ENCODE results near the gene FADS1. TPM values are rescaled to one million over a fixed set of nuclear protein-coding genes. Genes with fewer than 3 reads are reported as not detected.

Gene FADS1
- total and polyA plus RNA-seq, 2 of the 13 experiments (the other 11 are each of a cell fraction or from before 2014, with no cell fraction given), result 91.8 to 108 TPM

DNA sequence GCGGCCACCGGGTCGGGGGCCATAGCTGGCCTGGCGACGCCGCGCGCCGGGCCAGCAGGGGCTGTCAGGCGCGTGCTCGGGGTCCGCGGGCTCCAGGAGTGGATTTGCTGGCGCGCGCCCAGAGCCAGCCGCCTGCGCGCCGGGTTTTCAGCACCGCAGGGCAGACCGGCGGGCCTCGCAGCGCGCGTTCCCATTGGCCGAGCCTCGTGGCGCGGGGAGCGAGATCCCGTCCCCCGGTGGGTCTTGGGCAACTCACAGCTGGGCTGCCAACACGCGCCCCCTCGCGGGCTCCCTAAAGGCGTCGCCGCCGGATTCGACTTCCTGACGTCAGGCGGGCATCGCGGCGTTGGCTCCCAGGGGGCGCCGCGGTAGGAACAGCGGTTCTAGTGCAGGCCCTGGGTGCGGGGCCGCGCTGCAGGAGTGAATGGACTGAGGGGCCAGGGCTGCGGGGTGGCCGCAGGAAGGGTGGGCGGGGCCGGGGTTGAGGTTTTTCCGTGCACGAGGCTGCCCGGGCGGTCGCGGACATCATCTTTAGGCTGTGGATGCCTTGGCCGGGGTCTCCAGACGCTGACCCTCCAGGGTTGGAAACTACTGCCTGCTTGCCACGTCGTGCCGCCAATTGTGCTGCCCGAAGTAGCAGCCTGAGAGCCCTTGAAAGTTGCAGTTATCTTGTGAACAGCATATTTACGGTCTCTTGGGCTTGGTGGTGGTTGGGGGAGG, at the start of gene FADS1 (continued):
- TF ChIP-seq, protein P1, sequence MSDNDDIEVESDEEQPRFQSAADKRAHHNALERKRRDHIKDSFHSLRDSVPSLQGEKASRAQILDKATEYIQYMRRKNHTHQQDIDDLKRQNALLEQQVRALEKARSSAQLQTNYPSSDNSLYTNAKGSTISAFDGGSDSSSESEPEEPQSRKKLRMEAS (IDR thresholded peaks at IDR 0.05), result peak; percentile 97
- TF ChIP-seq ATF7-NPFF (CRISPR knock-in tag; IDR thresholded peaks at IDR 0.05; ENCODE audit: low read depth), result peak; percentile 96
- TF ChIP-seq, protein P2, sequence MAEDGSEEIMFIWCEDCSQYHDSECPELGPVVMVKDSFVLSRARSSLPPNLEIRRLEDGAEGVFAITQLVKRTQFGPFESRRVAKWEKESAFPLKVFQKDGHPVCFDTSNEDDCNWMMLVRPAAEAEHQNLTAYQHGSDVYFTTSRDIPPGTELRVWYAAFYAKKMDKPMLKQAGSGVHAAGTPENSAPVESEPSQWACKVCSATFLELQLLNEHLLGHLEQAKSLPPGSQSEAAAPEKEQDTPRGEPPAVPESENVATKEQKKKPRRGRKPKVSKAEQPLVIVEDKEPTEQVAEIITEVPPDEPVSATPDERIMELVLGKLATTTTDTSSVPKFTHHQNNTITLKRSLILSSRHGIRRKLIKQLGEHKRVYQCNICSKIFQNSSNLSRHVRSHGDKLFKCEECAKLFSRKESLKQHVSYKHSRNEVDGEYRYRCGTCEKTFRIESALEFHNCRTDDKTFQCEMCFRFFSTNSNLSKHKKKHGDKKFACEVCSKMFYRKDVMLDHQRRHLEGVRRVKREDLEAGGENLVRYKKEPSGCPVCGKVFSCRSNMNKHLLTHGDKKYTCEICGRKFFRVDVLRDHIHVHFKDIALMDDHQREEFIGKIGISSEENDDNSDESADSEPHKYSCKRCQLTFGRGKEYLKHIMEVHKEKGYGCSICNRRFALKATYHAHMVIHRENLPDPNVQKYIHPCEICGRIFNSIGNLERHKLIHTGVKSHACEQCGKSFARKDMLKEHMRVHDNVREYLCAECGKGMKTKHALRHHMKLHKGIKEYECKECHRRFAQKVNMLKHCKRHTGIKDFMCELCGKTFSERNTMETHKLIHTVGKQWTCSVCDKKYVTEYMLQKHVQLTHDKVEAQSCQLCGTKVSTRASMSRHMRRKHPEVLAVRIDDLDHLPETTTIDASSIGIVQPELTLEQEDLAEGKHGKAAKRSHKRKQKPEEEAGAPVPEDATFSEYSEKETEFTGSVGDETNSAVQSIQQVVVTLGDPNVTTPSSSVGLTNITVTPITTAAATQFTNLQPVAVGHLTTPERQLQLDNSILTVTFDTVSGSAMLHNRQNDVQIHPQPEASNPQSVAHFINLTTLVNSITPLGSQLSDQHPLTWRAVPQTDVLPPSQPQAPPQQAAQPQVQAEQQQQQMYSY (CRISPR knock-in tag; IDR thresholded peaks at IDR 0.05), result peak; percentile 97
- TF ChIP-seq ZNF383 (CRISPR knock-in tag; IDR thresholded peaks at IDR 0.05; ENCODE audit: borderline replicate concordance), result peak; percentile 74; the same call in 1 of the 2 replicates
- TF ChIP-seq TEAD2 (CRISPR knock-in tag; IDR thresholded peaks at IDR 0.05), result no peak
- TF ChIP-seq LCORL (IDR thresholded peaks at IDR 0.05), result no peak
- peak; percentile 88 for TF ChIP-seq LCORL (CRISPR knock-in tag; IDR thresholded peaks at IDR 0.05)
- TF ChIP-seq, protein P3, sequence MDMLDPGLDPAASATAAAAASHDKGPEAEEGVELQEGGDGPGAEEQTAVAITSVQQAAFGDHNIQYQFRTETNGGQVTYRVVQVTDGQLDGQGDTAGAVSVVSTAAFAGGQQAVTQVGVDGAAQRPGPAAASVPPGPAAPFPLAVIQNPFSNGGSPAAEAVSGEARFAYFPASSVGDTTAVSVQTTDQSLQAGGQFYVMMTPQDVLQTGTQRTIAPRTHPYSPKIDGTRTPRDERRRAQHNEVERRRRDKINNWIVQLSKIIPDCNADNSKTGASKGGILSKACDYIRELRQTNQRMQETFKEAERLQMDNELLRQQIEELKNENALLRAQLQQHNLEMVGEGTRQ (IDR thresholded peaks at IDR 0.05; ENCODE audit: low read depth, low read length), result no peak
- TF ChIP-seq, protein P3 (CRISPR knock-in tag; IDR thresholded peaks at IDR 0.05; ENCODE audit: borderline replicate concordance), result no peak; the same call in 1 of the 2 replicates
- peak; percentile 91 for TF ChIP-seq MEIS2 (CRISPR knock-in tag; IDR thresholded peaks at IDR 0.05)
- 0 out of 2 replicates have a peak, but pooled peaks have one; percentile 69 for TF ChIP-seq GLI4 (CRISPR knock-in tag; IDR thresholded peaks at IDR 0.05; ENCODE audit: borderline replicate concordance)
- TF ChIP-seq, protein P4, sequence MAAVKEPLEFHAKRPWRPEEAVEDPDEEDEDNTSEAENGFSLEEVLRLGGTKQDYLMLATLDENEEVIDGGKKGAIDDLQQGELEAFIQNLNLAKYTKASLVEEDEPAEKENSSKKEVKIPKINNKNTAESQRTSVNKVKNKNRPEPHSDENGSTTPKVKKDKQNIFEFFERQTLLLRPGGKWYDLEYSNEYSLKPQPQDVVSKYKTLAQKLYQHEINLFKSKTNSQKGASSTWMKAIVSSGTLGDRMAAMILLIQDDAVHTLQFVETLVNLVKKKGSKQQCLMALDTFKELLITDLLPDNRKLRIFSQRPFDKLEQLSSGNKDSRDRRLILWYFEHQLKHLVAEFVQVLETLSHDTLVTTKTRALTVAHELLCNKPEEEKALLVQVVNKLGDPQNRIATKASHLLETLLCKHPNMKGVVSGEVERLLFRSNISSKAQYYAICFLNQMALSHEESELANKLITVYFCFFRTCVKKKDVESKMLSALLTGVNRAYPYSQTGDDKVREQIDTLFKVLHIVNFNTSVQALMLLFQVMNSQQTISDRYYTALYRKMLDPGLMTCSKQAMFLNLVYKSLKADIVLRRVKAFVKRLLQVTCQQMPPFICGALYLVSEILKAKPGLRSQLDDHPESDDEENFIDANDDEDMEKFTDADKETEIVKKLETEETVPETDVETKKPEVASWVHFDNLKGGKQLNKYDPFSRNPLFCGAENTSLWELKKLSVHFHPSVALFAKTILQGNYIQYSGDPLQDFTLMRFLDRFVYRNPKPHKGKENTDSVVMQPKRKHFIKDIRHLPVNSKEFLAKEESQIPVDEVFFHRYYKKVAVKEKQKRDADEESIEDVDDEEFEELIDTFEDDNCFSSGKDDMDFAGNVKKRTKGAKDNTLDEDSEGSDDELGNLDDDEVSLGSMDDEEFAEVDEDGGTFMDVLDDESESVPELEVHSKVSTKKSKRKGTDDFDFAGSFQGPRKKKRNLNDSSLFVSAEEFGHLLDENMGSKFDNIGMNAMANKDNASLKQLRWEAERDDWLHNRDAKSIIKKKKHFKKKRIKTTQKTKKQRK (IDR thresholded peaks at IDR 0.05; ENCODE audit: low read length), result no peak
- TF ChIP-seq ZSCAN22 (CRISPR knock-in tag; IDR thresholded peaks at IDR 0.05), result peak; percentile 63; the same call in 1 of the 2 replicates
- no peak for TF ChIP-seq FOXM1 (CRISPR knock-in tag; IDR thresholded peaks at IDR 0.05)
- TF ChIP-seq BRD4 (CRISPR knock-in tag; IDR thresholded peaks at IDR 0.05), result no peak
- TF ChIP-seq SIN3A (IDR thresholded peaks at IDR 0.05; ENCODE audit: borderline replicate concordance, low read depth, low read length), result peak; percentile 35; the same call in 1 of the 2 replicates
- peak; percentile 93 for TF ChIP-seq CAMTA2 (CRISPR knock-in tag; IDR thresholded peaks at IDR 0.05; ENCODE audit: borderline replicate concordance)

Measured in HepG2 (cell line).